K562 (cell line): ENCODE measurements around the gene UBE2M. TPM values are rescaled to one million over a fixed set of nuclear protein-coding genes. Genes with fewer than 3 reads are reported as not detected.
A peak's percentile ranks its signal among the peaks of the same experiment; 100 is the strongest.

Experiments used
- ATAC-seq: fragments of 200-7000 bp; cut with Tn5 transposase; 3 replicates; pipeline ENCODE4 v1.9.1; 2020; ENCODE audit warnings: moderate library complexity
- BruUV-seq: library from RNA; stranded (reverse); fragments of 400-500 nt; replicated peaks from 2 replicates; lab custom pipeline; 2021; lab: Mats Ljungman, UMichigan
- CTCF ChIA-PET: fragments of 300-600 bp; formaldehyde crosslinking; extraction: SDS; loops from one replicate; lab custom pipeline; 2021; ENCODE audit warnings: low intra/inter-chr PET ratio; lab: Yijun Ruan, JAX
- POLR2A ChIA-PET: fragments of 300-600, 350-650 bp; sonication (Branson Sonifier 250); formaldehyde crosslinking; extraction: SDS; loops from one replicate; lab custom pipeline; 2021; ENCODE audit warnings: antibody characterized with exemption, inconsistent platforms; lab: Yijun Ruan, JAX
- DNase-seq, 4 experiments: peaks; one replicate each; pipeline versions ENCODE4 v3.0.0 to v3.0.0-alpha.2; 2011 to 2018; ENCODE audit warnings: low spot score in 3 of 4, mixed read lengths in 3 of 4; ENCODE audit errors: extremely low read depth in 1 of 4
- FAIRE-seq: peaks from 2 replicates; lab custom pipeline; 2011; peaks lifted over from hg19 to GRCh38; lab: Jason Lieb, UNC
- H2AFZ ChIP-seq: 2 replicates; pipeline ENCODE4 v1.6.0; 2011; ENCODE audit warnings: low read depth, low read length, control low read depth, inconsistent platforms
- H3K27ac ChIP-seq: fragments of 200-600 bp; 3 replicates; pipeline ENCODE4 v1.8.0; 2011; ENCODE audit warnings: low read depth, mild to moderate bottlenecking, control low read depth, inconsistent platforms, low read length, moderate library complexity, mixed read lengths; ENCODE audit errors: extremely low read depth
- H3K27me3 ChIP-seq, 2 experiments: fragments of 300-600 bp in 1 of 2; 2 replicates in 1 of 2; 3 replicates in 1 of 2; pipeline versions ENCODE4 v1.6.0 to v1.8.0; 2011; ENCODE audit warnings: inconsistent platforms in 2 of 2, low read length in 2 of 2, mild to moderate bottlenecking in 1 of 2, mixed read lengths in 1 of 2, moderate library complexity in 1 of 2; ENCODE audit not compliant: control insufficient read depth in 2 of 2, insufficient read depth in 2 of 2
- H3K36me3 ChIP-seq: fragments of 300-600 bp; 3 replicates; pipeline ENCODE4 v1.8.0; 2011; ENCODE audit warnings: mild to moderate bottlenecking, low read length, inconsistent platforms; ENCODE audit not compliant: control insufficient read depth, insufficient read depth
- H3K4me1 ChIP-seq, 2 experiments: fragments of 200-600 bp in 1 of 2; replicated peaks in 1 of 2; 2 replicates in 1 of 2; 3 replicates in 1 of 2; pipeline versions ENCODE4 v1.5.1 to v1.8.0; 2011; ENCODE audit warnings: inconsistent platforms in 2 of 2, low read length in 2 of 2, mild to moderate bottlenecking in 1 of 2, mixed read lengths in 1 of 2, moderate library complexity in 1 of 2; ENCODE audit not compliant: control insufficient read depth in 2 of 2, insufficient read depth in 2 of 2
- H3K4me2 ChIP-seq: 2 replicates; pipeline ENCODE4 v1.6.1; 2011; ENCODE audit warnings: low read length, control low read depth, inconsistent platforms, mixed read lengths; ENCODE audit not compliant: insufficient read depth
- H3K4me3 ChIP-seq: fragments of 200-600 bp; sonication (generic), shearing (Covaris generic); 2 replicates; pipeline ENCODE4 v1.5.1; 2016; ENCODE audit warnings: control low read depth, inconsistent platforms
- H3K79me2 ChIP-seq: fragments of 200-600 bp; 3 replicates; pipeline ENCODE4 v1.8.0; 2011; ENCODE audit warnings: low read length, inconsistent platforms; ENCODE audit not compliant: control insufficient read depth, insufficient read depth
- H3K9ac ChIP-seq, 2 experiments: 2 replicates each; pipeline versions ENCODE4 v1.6.0 to v1.6.1; 2011; ENCODE audit warnings: low read depth in 2 of 2, low read length in 2 of 2, control low read depth in 1 of 2, inconsistent platforms in 1 of 2, mild to moderate bottlenecking in 1 of 2, mixed read lengths in 1 of 2; ENCODE audit not compliant: insufficient read depth in 1 of 2
- H3K9me1 ChIP-seq: one replicate; pipeline ENCODE4 v1.6.0; 2011; ENCODE audit warnings: inconsistent platforms, mild to moderate bottlenecking, low read length, moderate library complexity; ENCODE audit not compliant: control insufficient read depth, insufficient read depth
- H3K9me3 ChIP-seq: replicated peaks from 2 replicates; pipeline ENCODE4 v1.5.1; 2011; ENCODE audit warnings: low read depth, low read length, inconsistent platforms; ENCODE audit not compliant: control insufficient read depth, insufficient read depth
- H4K20me1 ChIP-seq: replicated peaks from 2 replicates; pipeline ENCODE4 v1.6.1; 2011; ENCODE audit warnings: low read length, inconsistent platforms, mixed read lengths; ENCODE audit not compliant: control insufficient read depth, insufficient read depth
- BDP1 ChIP-seq: IDR thresholded peaks from 3 replicates; pipeline ENCODE4 v1.6.1; 2011; ENCODE audit not compliant: insufficient read length, insufficient read depth
- POLR2G ChIP-seq: fragments of 200-400 bp; formaldehyde crosslinking; IDR thresholded peaks from 2 replicates; pipeline ENCODE4 v1.6.1; 2017; ENCODE audit warnings: low read depth, mild to moderate bottlenecking, antibody characterized with exemption, low read length, moderate library complexity
- RBFOX2 ChIP-seq: fragments of 200-400 bp; formaldehyde crosslinking; IDR thresholded peaks from 2 replicates; pipeline ENCODE4 v1.6.1; 2017; ENCODE audit warnings: low read depth, mild to moderate bottlenecking, low read length, moderate library complexity
- YY1 ChIP-seq, 3 experiments: IDR thresholded peaks; 2 replicates each; pipeline ENCODE4 v1.6.1; 2011; ENCODE audit warnings: low read length in 2 of 3, mild to moderate bottlenecking in 2 of 3, moderate library complexity in 2 of 3, borderline replicate concordance in 1 of 3, control low read depth in 1 of 3, low read depth in 1 of 3; ENCODE audit not compliant: insufficient read depth in 3 of 3, insufficient replicate concordance in 2 of 3, control insufficient read depth in 1 of 3, insufficient read length in 1 of 3; ENCODE audit errors: extremely low read depth in 1 of 3
- WGBS: fragments of 100-300 bp; shearing (Covaris generic); methylation state at CpG from one replicate; pipeline ENCODE4 v1.1.6; 2016; ENCODE audit warnings: low coverage, mixed read lengths; ENCODE audit not compliant: insufficient coverage; ENCODE audit errors: missing lambda C conversion rate; 5-methylcytosine and 5-hydroxymethylcytosine counted together
- in situ Hi-C: fragments of 300-500 bp; cut with MboI; formaldehyde crosslinking; loops from 4 replicates; pipeline ENCODE4 v1.15.0; 2018; ENCODE audit warnings: inconsistent platforms, mixed read lengths
- intact Hi-C: fragments of 100-400 bp; cut with micrococcal nuclease; formaldehyde crosslinking; loops from 2 replicates; pipeline ENCODE4 v1.14.2; 2022
- polyA plus RNA-seq, 8 experiments: library from polyadenylated mRNA; depleted of rRNA in 4 of 8; stranded (reverse) in 5 of 8; unstranded in 3 of 8; fragments of >200 nt; fragmentation: Nextera tagmentation in 2 of 8; fragmentation: Illumina TruSeq in 1 of 8; extraction: Ambion mirVana in 2 of 8; extraction: Trizol in 1 of 8; gene quantifications; 2 replicates each; pipeline versions ENCODE4 v1.2.1 to v1.2.3, GENCODE V29; 2011 to 2014; ENCODE audit warnings: inconsistent platforms in 1 of 8, missing spikeins in 1 of 8
- total RNA-seq, 7 experiments: library from RNA; depleted of rRNA in 6 of 7; stranded (reverse); fragments of >200 nt in 6 of 7; fragmentation: Illumina TruSeq in 2 of 7; extraction: Trizol in 2 of 7; gene quantifications; 2 replicates each; pipeline versions ENCODE4 v1.2.1 to v1.2.3, GENCODE V29; 2011 to 2021; ENCODE audit warnings: low replicate concordance in 1 of 7
- TF ChIP-seq, protein P1 (sequence below): sonication (generic); formaldehyde crosslinking; IDR thresholded peaks from 2 replicates; pipeline ENCODE4 v1.9.0; 2022; ENCODE audit warnings: mild to moderate bottlenecking, missing genetic modification reagents

UBE2M gene
- total and polyA plus RNA-seq, 9 of the 15 experiments (the other 6 are each of a cell fraction or from before 2014, with no cell fraction given) = 0.92 to 163 (median 85.7) TPM

DNA sequence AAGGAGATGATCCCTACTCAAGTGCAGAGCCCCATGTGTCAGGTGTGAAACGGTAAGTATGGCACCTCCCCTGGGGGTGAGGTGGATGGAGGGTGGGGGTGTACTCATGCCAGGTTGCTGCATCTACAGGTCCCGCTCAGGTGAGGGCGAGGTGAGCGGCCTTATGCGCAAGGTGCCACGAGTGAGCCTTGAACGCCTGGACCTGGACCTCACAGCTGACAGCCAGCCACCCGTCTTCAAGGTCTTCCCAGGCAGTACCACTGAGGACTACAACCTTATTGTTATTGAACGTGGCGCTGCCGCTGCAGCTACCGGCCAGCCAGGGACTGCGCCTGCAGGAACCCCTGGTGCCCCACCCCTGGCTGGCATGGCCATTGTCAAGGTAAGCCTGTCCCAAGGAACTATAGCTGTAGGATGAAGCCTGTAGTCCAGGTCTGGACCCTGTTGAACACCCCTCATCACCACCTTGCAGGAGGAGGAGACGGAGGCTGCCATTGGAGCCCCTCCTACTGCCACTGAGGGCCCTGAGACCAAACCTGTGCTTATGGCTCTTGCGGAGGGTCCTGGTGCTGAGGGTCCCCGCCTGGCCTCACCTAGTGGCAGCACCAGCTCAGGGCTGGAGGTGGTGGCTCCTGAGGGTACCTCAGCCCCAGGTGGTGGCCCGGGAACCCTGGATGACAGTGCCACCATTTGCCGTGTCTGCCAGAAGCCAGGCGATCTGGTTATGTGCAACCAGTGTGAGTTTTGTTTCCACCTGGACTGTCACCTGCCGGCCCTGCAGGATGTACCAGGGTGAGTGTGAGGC, 9.3 kb downstream of the UBE2M start:
- peaks cover 89% of the 10 kb centered on the region for H3K36me3 ChIP-seq
- in situ Hi-C loops = no loop called here

More for the DNA sequence above, 9.3 kb downstream of the UBE2M start:
- no peaks in the 10 kb centered on the region for H3K27me3 ChIP-seq
- no peak overlapping the region for H3K27ac ChIP-seq
- ChIA-PET CTCF (no interaction called here), POLR2A (interaction anchor here (0.7 to 0.8 kb wide), 2 partner anchors 27 to 31 kb away, joined by 3 to 4 read pairs; no protein-coding TSS in a partner anchor)
- no peak for TF ChIP-seq BDP1
- TF ChIP-seq, protein P1, sequence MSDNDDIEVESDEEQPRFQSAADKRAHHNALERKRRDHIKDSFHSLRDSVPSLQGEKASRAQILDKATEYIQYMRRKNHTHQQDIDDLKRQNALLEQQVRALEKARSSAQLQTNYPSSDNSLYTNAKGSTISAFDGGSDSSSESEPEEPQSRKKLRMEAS (CRISPR knock-in tag) = 0 out of 2 replicates have a peak, but pooled peaks have one; percentile 2
- TF ChIP-seq RBFOX2 = peak; percentile 61
- TF ChIP-seq YY1 (IDR thresholded peaks at IDR 0.05; ENCODE audit: borderline replicate concordance in 1 of 3, control insufficient read depth in 1 of 3, extremely low read depth in 1 of 3, insufficient read depth in 3 of 3, insufficient read length in 1 of 3, insufficient replicate concordance in 2 of 3, low read depth in 1 of 3, low read length in 2 of 3) = peak in 1 of 3 experiments; percentile 40
- TF ChIP-seq POLR2G = peak; percentile 62
- H4K20me1 ChIP-seq = peaks cover 44% of the 10 kb centered on the region
- ATAC-seq = no peak
- no peak overlapping the region for H3K4me2 ChIP-seq
- no peak overlapping the region for H2AFZ ChIP-seq
- DNase-seq = no peak
- FAIRE-seq = no peak
- H3K4me1 ChIP-seq = peaks cover 19 to 39% of the 10 kb centered on the region in 2 experiments
- H3K9me3 ChIP-seq = no peaks in the 10 kb centered on the region
- WGBS = 98% methylated on average over 16 of the region's 20 CpGs
- H3K79me2 ChIP-seq = peaks cover 55% of the 10 kb centered on the region
- no TSS peak for BruUV-seq
- no peak overlapping the region for H3K4me3 ChIP-seq
- intact Hi-C loops = no loop called here
- H3K9me1 ChIP-seq = peaks cover 8% of the 10 kb centered on the region
- peak overlapping the region in 1 of 2 experiments; percentile 62; a peak in 2 of 4 replicates for H3K9ac ChIP-seq
